SU-DHL-6 (cell line): ENCODE data around the gene MEN1.

Source experiments
- CTCF ChIP-seq: fragments of 200-600 bp; sonication (generic); IDR thresholded peaks from one replicate; pipeline ENCODE4 v1.5.1; 2017; ENCODE audit warnings: antibody characterized with exemption, mild to moderate bottlenecking, low read length, moderate library complexity; ENCODE audit not compliant: insufficient read depth, poor library complexity, severe bottlenecking
- EZH2phosphoT487 ChIP-seq: fragments of 200-600 bp; sonication (generic), shearing (Covaris generic); conservative IDR thresholded peaks from 2 replicates; pipeline ENCODE4 v1.6.1; 2018; ENCODE audit warnings: mild to moderate bottlenecking, antibody characterized with exemption, low read length, moderate library complexity, mixed read lengths

GRCh38 chr11:64765851-64766665, 44.3 kb downstream of the MEN1 start:
- TF ChIP-seq CTCF (no peak), EZH2phosphoT487 (no peak)
